B cell (primary cell): ENCODE data around the gene GPLD1. TPM values are rescaled to one million over a fixed set of nuclear protein-coding genes. Genes with fewer than 3 reads are reported as not detected.

Source experiments
- ATAC-seq: fragments of 200-7000 bp; cut with Tn5 transposase; one replicate; pipeline ENCODE4 v1.10.0; 2021; ENCODE audit warnings: low read depth, mild to moderate bottlenecking, moderate number of reproducible peaks, moderate library complexity
- CTCF ChIA-PET: fragments of 350-600 bp; sonication (Branson Sonifier 250); formaldehyde crosslinking; loops from one replicate; lab custom pipeline; 2021; ENCODE audit warnings: antibody characterized with exemption, inconsistent platforms; lab: Charles Lee
- POLR2A ChIA-PET: fragments of 350-600 bp; sonication (Branson Sonifier 250); formaldehyde crosslinking; loops from one replicate; lab custom pipeline; 2021; ENCODE audit warnings: antibody characterized with exemption; lab: Charles Lee
- DNase-seq: peaks from one replicate; pipeline ENCODE4 v3.0.0; 2013
- H2AFZ ChIP-seq: 2 replicates; pipeline ENCODE4 v1.6.1; 2012; ENCODE audit warnings: mild to moderate bottlenecking, low read depth, low read length; ENCODE audit not compliant: insufficient read depth, poor library complexity, severe bottlenecking
- H3K27ac ChIP-seq, 2 donors: 1 replicate in 1 of 2; 2 replicates in 1 of 2; pipeline ENCODE4 v1.5.1; 2012 to 2013; ENCODE audit warnings: low read length in 2 of 2, mild to moderate bottlenecking in 2 of 2, moderate library complexity in 1 of 2
- H3K27me3 ChIP-seq, 4 experiments: fragments of 200-600 bp in 1 of 4; sonication (generic) in 1 of 4; replicated peaks in 1 of 4; 1 replicate in 2 of 4; 2 replicates in 2 of 4; pipeline versions ENCODE4 v1.6.1 to v1.7.0; 2013 to 2016; ENCODE audit warnings: low read length in 3 of 4, mild to moderate bottlenecking in 2 of 4, mixed read lengths in 1 of 4, moderate library complexity in 1 of 4; ENCODE audit not compliant: insufficient read depth in 4 of 4, control insufficient read depth in 3 of 4; ENCODE audit errors: control extremely low read depth in 1 of 4
- H3K36me3 ChIP-seq, 2 experiments: replicated peaks in 1 of 2; 1 replicate in 1 of 2; 2 replicates in 1 of 2; pipeline versions ENCODE4 v1.6.1 to v1.7.1; 2013; ENCODE audit warnings: low read length in 1 of 2; ENCODE audit not compliant: insufficient read depth in 2 of 2, control insufficient read depth in 1 of 2; ENCODE audit errors: control extremely low read depth in 1 of 2, extremely low read depth in 1 of 2
- H3K4me1 ChIP-seq, 2 donors: fragments of 200-600 bp in 1 of 2; sonication (generic) in 1 of 2; 1 replicate in 1 of 2; 2 replicates in 1 of 2; pipeline versions ENCODE4 v1.5.1 to v1.6.1; 2013 to 2017; ENCODE audit warnings: low read length in 2 of 2; ENCODE audit not compliant: control insufficient read depth in 2 of 2, insufficient read depth in 2 of 2
- H3K4me2 ChIP-seq: replicated peaks from 2 replicates; pipeline ENCODE3; 2012; ENCODE audit warnings: mild to moderate bottlenecking, low read depth, low read length; ENCODE audit not compliant: poor library complexity, severe bottlenecking
- H3K4me3 ChIP-seq, 5 experiments: fragments of 200-600 bp in 1 of 5; sonication (generic) in 1 of 5; 1 replicate in 3 of 5; 2 replicates in 2 of 5; pipeline versions ENCODE4 v1.5.1 to v1.7.0; 2011 to 2016; ENCODE audit warnings: low read length in 4 of 5, mild to moderate bottlenecking in 4 of 5, low read depth in 2 of 5, control low read depth in 1 of 5, moderate library complexity in 1 of 5; ENCODE audit not compliant: insufficient read depth in 1 of 5; ENCODE audit errors: control extremely low read depth in 1 of 5, extremely low read depth in 1 of 5
- H3K79me2 ChIP-seq: fragments of 200-600 bp; sonication (generic); one replicate; pipeline ENCODE4 v1.6.0; 2016; ENCODE audit warnings: low read length; ENCODE audit not compliant: control insufficient read depth, insufficient read depth
- H3K9ac ChIP-seq: fragments of 200-600 bp; sonication (generic); 2 replicates; pipeline ENCODE4 v1.6.1; 2017; ENCODE audit warnings: mild to moderate bottlenecking, low read length, moderate library complexity
- H3K9me3 ChIP-seq, 3 donors: one replicate each; pipeline versions ENCODE4 v1.6.1 to v1.7.1; 2013; ENCODE audit warnings: low read length in 2 of 3; ENCODE audit not compliant: control insufficient read depth in 2 of 3, insufficient read depth in 1 of 3; ENCODE audit errors: control extremely low read depth in 1 of 3
- H4K20me1 ChIP-seq: 2 replicates; pipeline ENCODE4 v1.6.0; 2012; ENCODE audit warnings: mild to moderate bottlenecking, low read length; ENCODE audit not compliant: insufficient read depth, control insufficient read depth, poor library complexity, severe bottlenecking
- H3K27ac Mint-ChIP-seq: one replicate; pipeline ENCODE4 v1.8.0; 2021; ENCODE audit warnings: mixed read lengths
- H3K27me3 Mint-ChIP-seq: one replicate; pipeline ENCODE4 v1.8.0; 2021; ENCODE audit warnings: mixed read lengths
- H3K4me1 Mint-ChIP-seq: one replicate; pipeline ENCODE4 v1.8.0; 2021; ENCODE audit warnings: mixed read lengths
- H3K4me3 Mint-ChIP-seq: one replicate; pipeline ENCODE4 v1.8.0; 2021; ENCODE audit warnings: mixed read lengths
- H3K9me3 Mint-ChIP-seq: one replicate; pipeline ENCODE4 v1.8.0; 2022; ENCODE audit warnings: mixed read lengths; ENCODE audit not compliant: insufficient read depth
- EZH2 ChIP-seq: IDR thresholded peaks from 2 replicates; pipeline ENCODE4 v1.6.1; 2012; ENCODE audit warnings: borderline replicate concordance, low read depth, mild to moderate bottlenecking, moderate library complexity, low read length; ENCODE audit not compliant: insufficient read depth, poor library complexity, severe bottlenecking
- WGBS: methylation state at CpG from one replicate; pipeline ENCODE4 v1.1.5; 2013; ENCODE audit warnings: missing lambda C conversion rate; ENCODE audit not compliant: insufficient coverage; 5-methylcytosine and 5-hydroxymethylcytosine counted together
- intact Hi-C: fragments of 100-400 bp; cut with micrococcal nuclease; formaldehyde crosslinking; loops from one replicate; pipeline ENCODE4 v1.10.0; 2022
- polyA plus RNA-seq: library from polyadenylated mRNA; depleted of rRNA; stranded (reverse); fragments of >200 nt; gene quantifications from 2 replicates; pipeline ENCODE4 v1.2.3, GENCODE V29; 2012
- total RNA-seq, 2 donors: library from RNA; stranded (reverse); fragments of 120-200 nt in 1 of 2; gene quantifications; 1 replicate in 1 of 2; 2 replicates in 1 of 2; pipeline versions ENCODE4 v1.2.3 to v1.2.4, GENCODE V29; 2013 to 2022
- TF ChIP-seq, protein P1 (sequence below): fragments of 200-600 bp; IDR thresholded peaks from one replicate; pipeline ENCODE4 v1.8.0; 2022; ENCODE audit warnings: antibody characterized with exemption, mild to moderate bottlenecking

GPLD1 gene
- total and polyA plus RNA-seq, 2 donors (not counting 1 experiment from before 2014, with no cell fraction given) = 1.9 to 7.0 TPM

DNA sequence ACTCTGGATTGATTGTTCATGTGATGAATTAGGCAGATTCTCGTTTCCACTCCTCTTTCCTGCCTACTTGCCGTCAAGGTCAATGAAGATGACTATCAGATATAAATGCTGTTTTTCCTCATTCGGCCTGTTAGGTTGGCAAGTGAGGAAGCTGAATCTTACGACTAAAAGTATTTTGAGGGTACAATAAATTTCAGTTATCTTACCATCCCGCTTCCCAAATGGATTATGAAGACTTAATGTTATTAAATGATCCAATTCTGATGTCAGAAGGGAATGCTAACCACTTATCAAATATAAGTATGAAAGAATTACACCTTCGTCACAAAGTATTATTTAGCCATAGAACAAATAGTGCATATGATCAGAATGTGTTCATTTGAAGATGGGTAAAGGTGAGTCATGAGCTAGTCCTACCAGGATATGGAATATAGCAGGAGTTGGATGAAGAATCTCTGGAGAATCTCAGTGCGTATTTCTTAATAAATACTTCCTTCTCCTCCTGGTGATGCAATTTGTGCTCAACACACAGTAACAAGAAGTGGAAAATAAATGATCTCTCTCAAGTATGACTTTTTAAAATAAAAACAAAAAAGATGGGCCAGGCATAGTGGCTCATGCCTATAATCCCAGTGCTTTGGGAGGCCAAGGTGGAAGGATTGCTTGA lies 4.6 kb downstream of the GPLD1 start:
- H3K79me2 ChIP-seq = peaks cover under 1% of the 10 kb centered on the region
- H3K4me2 ChIP-seq = no peak overlapping the region
- H3K27ac ChIP-seq = no peak overlapping the region
- no peak overlapping the region for H3K4me3 ChIP-seq
- H3K4me1 ChIP-seq = no peaks in the 10 kb centered on the region
- ATAC-seq (no peak), DNase-seq (no peak)
- Mint-ChIP-seq H3K4me1 (no peaks in the 10 kb centered on the region), H3K27me3 (no peaks in the 10 kb centered on the region), H3K9me3 (no peaks in the 10 kb centered on the region), H3K27ac (no peak overlapping the region), H3K4me3 (no peak overlapping the region)
- no peaks in the 10 kb centered on the region for H3K36me3 ChIP-seq
- WGBS = no CpG with 5 or more reads among the region's 7 CpGs
- no peaks in the 10 kb centered on the region for H3K27me3 ChIP-seq
- intact Hi-C loops = no loop called here
- no peaks in the 10 kb centered on the region for H4K20me1 ChIP-seq
- H3K9me3 ChIP-seq = no peaks in the 10 kb centered on the region
- H2AFZ ChIP-seq = no peak overlapping the region
- ChIA-PET CTCF (no interaction called here), POLR2A (no interaction called here)
- TF ChIP-seq, protein P1, sequence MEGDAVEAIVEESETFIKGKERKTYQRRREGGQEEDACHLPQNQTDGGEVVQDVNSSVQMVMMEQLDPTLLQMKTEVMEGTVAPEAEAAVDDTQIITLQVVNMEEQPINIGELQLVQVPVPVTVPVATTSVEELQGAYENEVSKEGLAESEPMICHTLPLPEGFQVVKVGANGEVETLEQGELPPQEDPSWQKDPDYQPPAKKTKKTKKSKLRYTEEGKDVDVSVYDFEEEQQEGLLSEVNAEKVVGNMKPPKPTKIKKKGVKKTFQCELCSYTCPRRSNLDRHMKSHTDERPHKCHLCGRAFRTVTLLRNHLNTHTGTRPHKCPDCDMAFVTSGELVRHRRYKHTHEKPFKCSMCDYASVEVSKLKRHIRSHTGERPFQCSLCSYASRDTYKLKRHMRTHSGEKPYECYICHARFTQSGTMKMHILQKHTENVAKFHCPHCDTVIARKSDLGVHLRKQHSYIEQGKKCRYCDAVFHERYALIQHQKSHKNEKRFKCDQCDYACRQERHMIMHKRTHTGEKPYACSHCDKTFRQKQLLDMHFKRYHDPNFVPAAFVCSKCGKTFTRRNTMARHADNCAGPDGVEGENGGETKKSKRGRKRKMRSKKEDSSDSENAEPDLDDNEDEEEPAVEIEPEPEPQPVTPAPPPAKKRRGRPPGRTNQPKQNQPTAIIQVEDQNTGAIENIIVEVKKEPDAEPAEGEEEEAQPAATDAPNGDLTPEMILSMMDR = no peak
- TF ChIP-seq EZH2 = no peak
- no peak overlapping the region for H3K9ac ChIP-seq

DNA sequence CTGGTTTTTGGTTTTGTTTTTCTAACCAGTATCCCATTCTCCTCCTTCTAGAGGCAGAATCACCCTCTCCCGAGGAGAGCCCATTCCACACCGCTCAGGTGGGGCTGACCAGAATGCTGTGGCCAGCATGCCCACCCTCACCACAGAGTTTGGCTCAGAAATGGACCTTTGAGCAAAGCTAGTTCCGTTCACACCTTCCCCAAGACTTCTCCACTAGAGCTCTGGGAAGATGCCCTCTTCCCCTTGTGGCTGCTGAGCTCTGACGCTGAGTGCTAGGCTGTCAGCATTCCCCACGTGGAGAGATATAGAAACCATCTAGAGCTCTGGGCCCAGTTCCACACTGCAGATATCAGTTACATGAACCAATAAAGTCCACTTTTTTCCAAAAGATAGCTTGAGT lies 7.9 kb downstream of the GPLD1 start:
- no peak overlapping the region for H3K27ac Mint-ChIP-seq

More for the DNA sequence above, 7.9 kb downstream of the GPLD1 start:
- no peak overlapping the region for H3K9ac ChIP-seq
- no peaks in the 10 kb centered on the region for H3K4me1 ChIP-seq
- DNase-seq (no peak), ATAC-seq (no peak)
- ChIA-PET CTCF (no interaction called here), POLR2A (no interaction called here)
- H3K9me3 ChIP-seq = no peaks in the 10 kb centered on the region
- 95% methylated on average over 4 of the region's 5 CpGs for WGBS
- Mint-ChIP-seq H3K4me1 (no peaks in the 10 kb centered on the region), H3K4me3 (no peak overlapping the region), H3K9me3 (no peaks in the 10 kb centered on the region), H3K27me3 (no peaks in the 10 kb centered on the region)
- no peak for TF ChIP-seq EZH2
- TF ChIP-seq, protein P1 = no peak
- no peaks in the 10 kb centered on the region for H3K36me3 ChIP-seq
- no peak overlapping the region for H3K4me2 ChIP-seq
- intact Hi-C loops = no loop called here
- no peak overlapping the region for H3K4me3 ChIP-seq
- no peak overlapping the region for H3K27ac ChIP-seq
- no peak overlapping the region for H2AFZ ChIP-seq
- H3K27me3 ChIP-seq = no peaks in the 10 kb centered on the region
- no peaks in the 10 kb centered on the region for H3K79me2 ChIP-seq
- no peaks in the 10 kb centered on the region for H4K20me1 ChIP-seq
